Transverse colon (tissue), 3 donors: ENCODE measurements around the gene LILRA2.

ENCODE experiments used
- EP300 ChIP-seq: sonication (generic); formaldehyde crosslinking; IDR thresholded peaks from one replicate; pipeline ENCODE4 v1.6.1; 2017; ENCODE audit warnings: antibody characterized with exemption, low read depth
- TF ChIP-seq, protein P1 (sequence below), 5 experiments: fragments of 200-600 bp in 3 of 5; fragments of 450-650 bp in 2 of 5; sonication (generic) in 3 of 5; IDR thresholded peaks; 1 replicate in 2 of 5; 2 replicates in 3 of 5; pipeline ENCODE4 v1.5.1; 2016 to 2017; ENCODE audit warnings: antibody characterized with exemption in 5 of 5, inconsistent platforms in 3 of 5, mild to moderate bottlenecking in 2 of 5, moderate library complexity in 1 of 5

DNA sequence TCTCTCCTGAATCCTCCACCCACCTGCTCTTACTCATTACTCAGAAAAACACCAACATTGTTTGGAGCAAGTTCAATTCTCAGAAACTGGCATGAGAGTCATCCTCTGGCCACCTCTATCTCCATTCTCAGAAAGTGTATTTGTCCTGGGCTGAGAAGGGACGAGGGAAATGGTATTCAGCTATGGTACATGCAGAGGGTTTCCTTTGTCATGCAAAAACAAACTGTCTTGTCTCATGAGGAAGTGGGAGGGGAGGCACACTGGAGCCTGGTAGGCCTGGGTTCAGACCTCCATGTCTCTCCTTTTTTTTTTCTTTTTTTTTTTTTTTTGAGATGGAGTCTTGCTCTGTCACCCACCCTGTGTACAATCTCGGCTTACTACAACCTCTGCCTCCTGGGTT is 31.9 kb upstream of the LILRA2 start:
- TF ChIP-seq EP300: no peak
- TF ChIP-seq, protein P1, sequence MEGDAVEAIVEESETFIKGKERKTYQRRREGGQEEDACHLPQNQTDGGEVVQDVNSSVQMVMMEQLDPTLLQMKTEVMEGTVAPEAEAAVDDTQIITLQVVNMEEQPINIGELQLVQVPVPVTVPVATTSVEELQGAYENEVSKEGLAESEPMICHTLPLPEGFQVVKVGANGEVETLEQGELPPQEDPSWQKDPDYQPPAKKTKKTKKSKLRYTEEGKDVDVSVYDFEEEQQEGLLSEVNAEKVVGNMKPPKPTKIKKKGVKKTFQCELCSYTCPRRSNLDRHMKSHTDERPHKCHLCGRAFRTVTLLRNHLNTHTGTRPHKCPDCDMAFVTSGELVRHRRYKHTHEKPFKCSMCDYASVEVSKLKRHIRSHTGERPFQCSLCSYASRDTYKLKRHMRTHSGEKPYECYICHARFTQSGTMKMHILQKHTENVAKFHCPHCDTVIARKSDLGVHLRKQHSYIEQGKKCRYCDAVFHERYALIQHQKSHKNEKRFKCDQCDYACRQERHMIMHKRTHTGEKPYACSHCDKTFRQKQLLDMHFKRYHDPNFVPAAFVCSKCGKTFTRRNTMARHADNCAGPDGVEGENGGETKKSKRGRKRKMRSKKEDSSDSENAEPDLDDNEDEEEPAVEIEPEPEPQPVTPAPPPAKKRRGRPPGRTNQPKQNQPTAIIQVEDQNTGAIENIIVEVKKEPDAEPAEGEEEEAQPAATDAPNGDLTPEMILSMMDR (IDR thresholded peaks at IDR 0.05): no peak
